ENCODE results near the gene CNGB1.
"Not testable (repeated sequence)": the region's sequence is repeated elsewhere in the genome, so short reads cannot be mapped to it uniquely, and the experiment has no call there.

Gene CNGB1

GRCh38 chr16:57897996-57898395 lies 72.9 kb downstream of the CNGB1 start:
- no peaks in the 10 kb centered on the region for H3K4me1 ChIP-seq (ENCODE audit: insufficient read depth, low read length)
- H3K36me3 ChIP-seq (ENCODE audit: insufficient read depth, low read length) = no peaks in the 10 kb centered on the region
- H3K9ac ChIP-seq (ENCODE audit: low read depth, low read length) = no peak overlapping the region
- no peaks in the 10 kb centered on the region for H3K9me3 ChIP-seq (ENCODE audit: control insufficient read depth, insufficient read depth, low read length)

GRCh38 chr16:57897053-57897784 lies 73.7 kb downstream of the CNGB1 start:
- Histone ChIP-seq H3K9me3 (ENCODE audit: control insufficient read depth, insufficient read depth, low read length) (no peaks in the 10 kb centered on the region), H3K36me3 (ENCODE audit: insufficient read depth, low read length) (no peaks in the 10 kb centered on the region), H3K9ac (ENCODE audit: low read depth, low read length) (no peak overlapping the region), H3K4me1 (ENCODE audit: insufficient read depth, low read length) (no peaks in the 10 kb centered on the region)

- H3K4me1 ChIP-seq (ENCODE audit: insufficient read depth, low read length); H3K9ac ChIP-seq (ENCODE audit: low read depth, low read length); H3K9me3 ChIP-seq (ENCODE audit: control insufficient read depth, insufficient read depth, low read length); H3K36me3 ChIP-seq (ENCODE audit: insufficient read depth, low read length): not testable (repeated sequence)
Observed at GRCh38 chr16:57895081-57895547, 75.8 kb downstream of the CNGB1 start.

- Histone ChIP-seq H3K36me3 (ENCODE audit: insufficient read depth, low read length) (no peaks in the 10 kb centered on the region), H3K4me1 (ENCODE audit: insufficient read depth, low read length) (no peaks in the 10 kb centered on the region), H3K9ac (ENCODE audit: low read depth, low read length) (no peak overlapping the region), H3K9me3 (ENCODE audit: control insufficient read depth, insufficient read depth, low read length) (no peaks in the 10 kb centered on the region)
Observed at GRCh38 chr16:57894390-57895080, 76.4 kb downstream of the CNGB1 start.

- Histone ChIP-seq H3K9ac (ENCODE audit: low read depth, low read length) (no peak overlapping the region), H3K4me1 (ENCODE audit: insufficient read depth, low read length) (no peaks in the 10 kb centered on the region), H3K36me3 (ENCODE audit: insufficient read depth, low read length) (no peaks in the 10 kb centered on the region), H3K9me3 (ENCODE audit: control insufficient read depth, insufficient read depth, low read length) (no peaks in the 10 kb centered on the region)
Observed at GRCh38 chr16:57893559-57894389, 77.2 kb downstream of the CNGB1 start.

GRCh38 chr16:57893217-57893558 lies 77.7 kb downstream of the CNGB1 start:
- Histone ChIP-seq H3K36me3 (ENCODE audit: insufficient read depth, low read length) (no peaks in the 10 kb centered on the region), H3K9ac (ENCODE audit: low read depth, low read length) (no peak overlapping the region), H3K9me3 (ENCODE audit: control insufficient read depth, insufficient read depth, low read length) (no peaks in the 10 kb centered on the region), H3K4me1 (ENCODE audit: insufficient read depth, low read length) (no peaks in the 10 kb centered on the region)

GRCh38 chr16:57892447-57893096 lies 78.4 kb downstream of the CNGB1 start:
- no peaks in the 10 kb centered on the region for H3K4me1 ChIP-seq (ENCODE audit: insufficient read depth, low read length)
- H3K9ac ChIP-seq (ENCODE audit: low read depth, low read length) = no peak overlapping the region

GRCh38 chr16:57892041-57892440 lies 78.9 kb downstream of the CNGB1 start:
- H3K9ac ChIP-seq (ENCODE audit: low read depth, low read length) = no peak overlapping the region
- no peaks in the 10 kb centered on the region for H3K36me3 ChIP-seq (ENCODE audit: insufficient read depth, low read length)
- H3K4me1 ChIP-seq (ENCODE audit: insufficient read depth, low read length) = no peaks in the 10 kb centered on the region
- no peaks in the 10 kb centered on the region for H3K9me3 ChIP-seq (ENCODE audit: control insufficient read depth, insufficient read depth, low read length)

More at GRCh38 chr16:57892447-57893096, 78.4 kb downstream of the CNGB1 start:
- H3K9me3 ChIP-seq (ENCODE audit: control insufficient read depth, insufficient read depth, low read length) = no peaks in the 10 kb centered on the region
- H3K36me3 ChIP-seq (ENCODE audit: insufficient read depth, low read length) = no peaks in the 10 kb centered on the region

GRCh38 chr16:57890752-57891111 lies 80.2 kb downstream of the CNGB1 start:
- no peak overlapping the region for H3K9ac ChIP-seq (ENCODE audit: low read depth, low read length)
- no peaks in the 10 kb centered on the region for H3K36me3 ChIP-seq (ENCODE audit: insufficient read depth, low read length)
- H3K4me1 ChIP-seq (ENCODE audit: insufficient read depth, low read length) = no peaks in the 10 kb centered on the region
- H3K9me3 ChIP-seq (ENCODE audit: control insufficient read depth, insufficient read depth, low read length) = no peaks in the 10 kb centered on the region

GRCh38 chr16:57889960-57890751 lies 80.8 kb downstream of the CNGB1 start:
- H3K9me3 ChIP-seq (ENCODE audit: control insufficient read depth, insufficient read depth, low read length) = no peaks in the 10 kb centered on the region
- H3K4me1 ChIP-seq (ENCODE audit: insufficient read depth, low read length) = no peaks in the 10 kb centered on the region
- H3K9ac ChIP-seq (ENCODE audit: low read depth, low read length) = no peak overlapping the region
- H3K36me3 ChIP-seq (ENCODE audit: insufficient read depth, low read length) = no peaks in the 10 kb centered on the region

- Histone ChIP-seq H3K9me3 (ENCODE audit: control insufficient read depth, insufficient read depth, low read length) (no peaks in the 10 kb centered on the region), H3K9ac (ENCODE audit: low read depth, low read length) (no peak overlapping the region), H3K36me3 (ENCODE audit: insufficient read depth, low read length) (no peaks in the 10 kb centered on the region), H3K4me1 (ENCODE audit: insufficient read depth, low read length) (no peaks in the 10 kb centered on the region)
Observed at GRCh38 chr16:57889522-57889921, 81.4 kb downstream of the CNGB1 start.

GRCh38 chr16:57889111-57889510 lies 81.8 kb downstream of the CNGB1 start:
- Histone ChIP-seq H3K4me1 (ENCODE audit: insufficient read depth, low read length) (no peaks in the 10 kb centered on the region), H3K9me3 (ENCODE audit: control insufficient read depth, insufficient read depth, low read length) (no peaks in the 10 kb centered on the region), H3K36me3 (ENCODE audit: insufficient read depth, low read length) (no peaks in the 10 kb centered on the region), H3K9ac (ENCODE audit: low read depth, low read length) (no peak overlapping the region)

GRCh38 chr16:57888128-57888527 lies 82.8 kb downstream of the CNGB1 start:
- H3K9me3 ChIP-seq (ENCODE audit: control insufficient read depth, insufficient read depth, low read length) = no peaks in the 10 kb centered on the region
- H3K36me3 ChIP-seq (ENCODE audit: insufficient read depth, low read length) = no peaks in the 10 kb centered on the region
- no peaks in the 10 kb centered on the region for H3K4me1 ChIP-seq (ENCODE audit: insufficient read depth, low read length)
- H3K9ac ChIP-seq (ENCODE audit: low read depth, low read length) = no peak overlapping the region

GRCh38 chr16:57887711-57888110 lies 83.2 kb downstream of the CNGB1 start:
- H3K9ac ChIP-seq (ENCODE audit: low read depth, low read length) = no peak overlapping the region
- no peaks in the 10 kb centered on the region for H3K36me3 ChIP-seq (ENCODE audit: insufficient read depth, low read length)
- H3K9me3 ChIP-seq (ENCODE audit: control insufficient read depth, insufficient read depth, low read length) = no peaks in the 10 kb centered on the region
- no peaks in the 10 kb centered on the region for H3K4me1 ChIP-seq (ENCODE audit: insufficient read depth, low read length)
